GM21529 (cell line): ENCODE data around the gene SMC4.

ENCODE experiments used
- ATAC-seq: cut with Tn5 transposase; IDR thresholded peaks from one replicate; pipeline ENCODE4 v1.9.1; 2021; ENCODE audit not compliant: unreplicated experiment

Gene SMC4

GRCh38 chr3:160475884-160476283 is 76.4 kb downstream of the SMC4 start:
- no peak for ATAC-seq

GRCh38 chr3:160477750-160478149 is 78.3 kb downstream of the SMC4 start:
- ATAC-seq: no peak

- no peak for ATAC-seq
Observed at GRCh38 chr3:160478338-160478737, 78.9 kb downstream of the SMC4 start.

GRCh38 chr3:160479376-160479775 is 79.9 kb downstream of the SMC4 start:
- no peak for ATAC-seq

GRCh38 chr3:160480931-160481330 is 81.5 kb downstream of the SMC4 start:
- ATAC-seq: no peak

- no peak for ATAC-seq
Observed at GRCh38 chr3:160481856-160482255, 82.4 kb downstream of the SMC4 start.

GRCh38 chr3:160482796-160483195 is 83.3 kb downstream of the SMC4 start:
- ATAC-seq: no peak
